Uterus (tissue), 2 donors: ENCODE data around the gene DPP9.

Experiments
- CTCF ChIP-seq, 4 experiments: fragments of 200-600 bp in 2 of 4; fragments of 450-650 bp in 2 of 4; sonication (generic) in 2 of 4; IDR thresholded peaks; one replicate each; pipeline ENCODE4 v1.5.1; 2016 to 2019; ENCODE audit warnings: antibody characterized with exemption in 4 of 4, mild to moderate bottlenecking in 2 of 4, moderate library complexity in 1 of 4
- POLR2A ChIP-seq, 2 donors: fragments of 450-650 bp; IDR thresholded peaks; one replicate each; pipeline ENCODE4 v1.6.1; 2016; ENCODE audit warnings: antibody characterized with exemption in 2 of 2, mild to moderate bottlenecking in 1 of 2, moderate library complexity in 1 of 2

GRCh38 chr19:4748185-4748584 lies 24.5 kb upstream of the DPP9 start:
- TF ChIP-seq CTCF (IDR thresholded peaks at IDR 0.05) (no peak), POLR2A (IDR thresholded peaks at IDR 0.05) (no peak)
